ENCODE data around the gene ADGRE1.
"Not testable (repeated sequence)": the region's sequence is repeated elsewhere in the genome, so short reads cannot be mapped to it uniquely, and the experiment has no call there.

The ADGRE1 gene

DNA sequence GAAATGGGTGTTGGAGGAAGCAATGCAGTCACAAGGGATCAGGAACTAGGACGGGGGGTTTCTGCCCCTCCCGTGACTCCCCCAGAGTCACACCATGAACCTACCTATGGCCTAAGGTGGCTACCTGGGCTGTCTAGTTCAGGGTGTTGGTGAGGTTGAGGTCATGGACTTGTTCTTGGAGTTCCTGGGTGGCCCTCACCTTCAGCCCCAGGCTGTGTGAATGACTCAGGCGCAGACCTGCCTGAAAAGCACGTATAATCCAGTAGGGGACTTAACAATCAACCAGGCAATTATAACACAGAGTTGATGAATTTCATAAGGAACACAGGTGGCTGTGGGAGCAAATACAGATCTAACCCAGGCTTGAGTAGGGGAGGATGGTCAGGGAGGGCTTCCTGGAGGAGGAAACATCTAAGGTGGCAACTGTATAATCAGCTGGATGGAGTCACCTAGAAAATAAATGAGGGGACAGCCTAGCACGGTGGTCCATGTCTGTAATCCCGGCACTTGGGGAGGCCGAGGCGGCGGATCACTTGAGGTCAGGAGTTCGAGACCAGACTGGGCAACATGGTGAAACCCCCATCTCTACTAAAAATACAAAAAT is 25.6 kb upstream of the ADGRE1 start:
- Histone ChIP-seq H3K36me3 (ENCODE audit: control insufficient read depth, insufficient read depth, low read length) (no peaks in the 10 kb centered on the region), H3K9ac (ENCODE audit: low read length) (no peak overlapping the region), H3K27me3 (ENCODE audit: control insufficient read depth, insufficient read depth, low read length) (no peaks in the 10 kb centered on the region), H3K4me1 (ENCODE audit: control insufficient read depth, insufficient read depth, low read length) (no peaks in the 10 kb centered on the region), H3K9me3 (ENCODE audit: control insufficient read depth, insufficient read depth, low read depth, low read length) (no peaks in the 10 kb centered on the region), H3K27ac (ENCODE audit: low read depth, low read length) (no peak overlapping the region), H3K4me3 (ENCODE audit: low read depth, low read length) (no peak overlapping the region)

DNA sequence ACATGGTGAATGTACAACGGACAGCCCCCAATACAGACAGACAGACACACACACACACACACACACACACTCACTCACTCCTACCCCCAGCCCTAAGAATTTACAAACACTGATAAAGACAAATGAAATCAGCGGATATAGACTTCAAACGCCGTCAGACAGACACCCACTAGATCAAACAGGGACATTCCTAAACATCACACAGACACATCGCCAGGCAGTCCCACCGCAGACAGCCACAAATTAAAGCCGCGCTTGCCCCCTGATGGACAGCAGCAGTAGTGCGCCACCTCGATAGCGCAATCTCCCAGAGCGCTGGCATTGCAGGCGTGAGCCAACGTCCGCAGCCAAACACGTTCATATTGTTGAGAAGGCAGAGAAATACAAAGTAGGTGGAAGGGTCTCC is 24.7 kb upstream of the ADGRE1 start:
- H3K9ac ChIP-seq (ENCODE audit: low read length), result no peak overlapping the region
- H3K4me1 ChIP-seq (ENCODE audit: control insufficient read depth, insufficient read depth, low read length), result no peaks in the 10 kb centered on the region
- H3K9me3 ChIP-seq (ENCODE audit: control insufficient read depth, insufficient read depth, low read depth, low read length), result no peaks in the 10 kb centered on the region
- H3K36me3 ChIP-seq (ENCODE audit: control insufficient read depth, insufficient read depth, low read length), result no peaks in the 10 kb centered on the region
- H3K4me3 ChIP-seq (ENCODE audit: low read depth, low read length), result peak overlapping the region; percentile 31; the same call in 1 of the 2 replicates
- no peak overlapping the region for H3K27ac ChIP-seq (ENCODE audit: low read depth, low read length)
- H3K27me3 ChIP-seq (ENCODE audit: control insufficient read depth, insufficient read depth, low read length), result no peaks in the 10 kb centered on the region

DNA sequence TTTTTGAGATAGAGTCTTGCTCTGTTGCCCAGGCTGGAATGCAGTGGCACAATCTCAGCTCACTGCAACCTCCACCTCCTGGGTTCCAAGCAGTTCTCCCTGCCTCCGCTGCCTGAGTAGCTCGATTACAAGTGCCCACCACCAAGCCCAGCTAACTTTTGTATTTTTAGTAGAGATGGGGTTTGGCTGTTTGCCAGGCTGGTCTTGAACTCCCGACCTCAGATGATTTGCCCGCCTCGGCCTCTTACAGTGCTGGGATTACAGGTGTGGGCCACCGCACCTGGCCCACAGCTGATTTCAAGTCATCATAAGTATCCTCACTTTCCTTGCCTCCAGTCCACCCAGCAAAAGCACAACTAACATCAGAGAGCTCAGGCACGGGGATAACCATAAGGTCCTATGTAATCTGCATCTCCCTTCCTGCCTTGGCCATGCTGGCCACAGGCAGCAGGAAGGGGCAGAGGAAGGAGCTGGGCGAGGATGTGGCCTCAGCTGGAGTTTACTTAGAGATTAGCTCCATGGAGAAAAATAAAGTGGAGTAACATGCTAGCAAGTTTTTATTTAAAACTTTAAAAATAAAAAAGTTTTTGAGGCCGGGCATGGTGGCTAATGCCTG is 22.9 kb upstream of the ADGRE1 start:
- H3K4me1 ChIP-seq (ENCODE audit: control insufficient read depth, insufficient read depth, low read length), result no peaks in the 10 kb centered on the region

DNA sequence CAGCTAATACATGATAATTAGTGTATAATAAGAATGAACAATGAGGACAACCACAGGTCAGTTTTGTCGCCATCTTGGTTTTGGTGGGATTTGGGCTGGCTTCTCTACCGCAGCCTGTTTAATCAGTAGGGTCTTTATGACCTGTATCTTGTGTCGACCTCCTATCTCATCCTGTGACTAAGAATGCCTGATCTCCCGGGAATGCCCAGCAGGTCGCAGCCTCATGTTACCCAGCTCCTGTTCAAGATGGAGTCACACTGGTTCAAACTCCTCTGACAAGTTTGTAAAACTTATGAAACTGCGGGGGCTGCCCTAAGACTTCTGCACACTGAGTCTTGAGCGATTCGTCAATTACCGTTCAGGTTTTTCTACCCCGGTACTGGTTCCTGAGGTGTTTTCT is 21.5 kb upstream of the ADGRE1 start:
- Histone ChIP-seq H3K4me1 (ENCODE audit: control insufficient read depth, insufficient read depth, low read length) (no peaks in the 10 kb centered on the region), H3K4me3 (ENCODE audit: low read depth, low read length) (no peak overlapping the region), H3K36me3 (ENCODE audit: control insufficient read depth, insufficient read depth, low read length) (no peaks in the 10 kb centered on the region), H3K9ac (ENCODE audit: low read length) (no peak overlapping the region), H3K27ac (ENCODE audit: low read depth, low read length) (no peak overlapping the region), H3K27me3 (ENCODE audit: control insufficient read depth, insufficient read depth, low read length) (no peaks in the 10 kb centered on the region), H3K9me3 (ENCODE audit: control insufficient read depth, insufficient read depth, low read depth, low read length) (no peaks in the 10 kb centered on the region)

More for the DNA sequence above, 22.9 kb upstream of the ADGRE1 start:
- no peaks in the 10 kb centered on the region for H3K36me3 ChIP-seq (ENCODE audit: control insufficient read depth, insufficient read depth, low read length)
- no peak overlapping the region for H3K9ac ChIP-seq (ENCODE audit: low read length)
- no peaks in the 10 kb centered on the region for H3K9me3 ChIP-seq (ENCODE audit: control insufficient read depth, insufficient read depth, low read depth, low read length)
- H3K27me3 ChIP-seq (ENCODE audit: control insufficient read depth, insufficient read depth, low read length), result no peaks in the 10 kb centered on the region
- no peak overlapping the region for H3K27ac ChIP-seq (ENCODE audit: low read depth, low read length)
- no peak overlapping the region for H3K4me3 ChIP-seq (ENCODE audit: low read depth, low read length)

DNA sequence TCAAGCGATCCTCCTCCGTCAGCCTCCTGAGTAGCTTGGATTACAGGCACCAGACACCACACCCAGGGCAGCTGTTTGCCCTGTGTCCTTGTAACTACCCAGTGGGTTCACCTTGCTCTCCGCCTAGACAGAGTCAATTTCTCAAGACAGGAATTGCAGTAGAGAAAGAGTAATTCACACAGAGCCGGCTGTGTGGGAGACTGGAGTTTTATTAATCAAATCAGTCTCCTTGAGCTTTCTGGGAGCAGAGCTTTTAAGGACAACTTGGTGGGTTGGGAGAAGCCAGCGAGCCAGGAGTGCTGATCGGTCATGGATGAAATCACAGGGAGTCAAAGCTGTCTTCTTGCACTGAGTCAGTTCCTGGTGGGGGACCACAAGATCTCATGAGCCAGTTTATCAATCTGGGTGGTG is 20.6 kb upstream of the ADGRE1 start:
- H3K4me3 ChIP-seq (ENCODE audit: low read depth, low read length), result no peak overlapping the region
- H3K27ac ChIP-seq (ENCODE audit: low read depth, low read length), result no peak overlapping the region
- no peaks in the 10 kb centered on the region for H3K4me1 ChIP-seq (ENCODE audit: control insufficient read depth, insufficient read depth, low read length)
- no peak overlapping the region for H3K9ac ChIP-seq (ENCODE audit: low read length)
- 0 out of 2 replicates have a peak, but pooled peaks cover under 1% of the 10 kb centered on the region for H3K9me3 ChIP-seq (ENCODE audit: control insufficient read depth, insufficient read depth, low read depth, low read length)
- H3K36me3 ChIP-seq (ENCODE audit: control insufficient read depth, insufficient read depth, low read length), result no peaks in the 10 kb centered on the region
- no peaks in the 10 kb centered on the region for H3K27me3 ChIP-seq (ENCODE audit: control insufficient read depth, insufficient read depth, low read length)

DNA sequence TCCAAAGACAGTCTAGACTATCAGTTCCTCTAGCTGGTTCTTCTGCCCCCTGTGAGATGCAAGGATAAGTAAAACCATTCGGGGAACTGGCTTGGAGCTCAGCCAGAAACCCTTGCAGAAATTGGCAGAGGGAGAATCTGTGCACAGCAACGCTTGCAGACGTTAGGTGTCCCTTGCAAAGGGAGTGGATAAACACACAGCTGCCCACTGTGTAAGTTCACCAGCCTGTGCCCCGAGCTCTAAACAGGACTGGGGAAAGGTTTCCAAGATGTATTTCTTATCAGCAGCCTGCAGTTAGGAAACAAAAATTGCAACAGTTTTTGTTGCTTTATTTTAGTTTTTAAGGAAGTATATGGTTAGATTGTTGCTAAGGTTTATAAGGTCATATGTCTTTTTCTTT is 19.0 kb upstream of the ADGRE1 start:
- peaks cover 4% of the 10 kb centered on the region; the same call in 1 of the 2 replicates for H3K9me3 ChIP-seq (ENCODE audit: control insufficient read depth, insufficient read depth, low read depth, low read length)
- H3K4me1 ChIP-seq (ENCODE audit: control insufficient read depth, insufficient read depth, low read length), result no peaks in the 10 kb centered on the region
- H3K27me3 ChIP-seq (ENCODE audit: control insufficient read depth, insufficient read depth, low read length), result no peaks in the 10 kb centered on the region
- no peak overlapping the region for H3K4me3 ChIP-seq (ENCODE audit: low read depth, low read length)
- H3K27ac ChIP-seq (ENCODE audit: low read depth, low read length), result no peak overlapping the region
- no peaks in the 10 kb centered on the region for H3K36me3 ChIP-seq (ENCODE audit: control insufficient read depth, insufficient read depth, low read length)
- H3K9ac ChIP-seq (ENCODE audit: low read length), result no peak overlapping the region

DNA sequence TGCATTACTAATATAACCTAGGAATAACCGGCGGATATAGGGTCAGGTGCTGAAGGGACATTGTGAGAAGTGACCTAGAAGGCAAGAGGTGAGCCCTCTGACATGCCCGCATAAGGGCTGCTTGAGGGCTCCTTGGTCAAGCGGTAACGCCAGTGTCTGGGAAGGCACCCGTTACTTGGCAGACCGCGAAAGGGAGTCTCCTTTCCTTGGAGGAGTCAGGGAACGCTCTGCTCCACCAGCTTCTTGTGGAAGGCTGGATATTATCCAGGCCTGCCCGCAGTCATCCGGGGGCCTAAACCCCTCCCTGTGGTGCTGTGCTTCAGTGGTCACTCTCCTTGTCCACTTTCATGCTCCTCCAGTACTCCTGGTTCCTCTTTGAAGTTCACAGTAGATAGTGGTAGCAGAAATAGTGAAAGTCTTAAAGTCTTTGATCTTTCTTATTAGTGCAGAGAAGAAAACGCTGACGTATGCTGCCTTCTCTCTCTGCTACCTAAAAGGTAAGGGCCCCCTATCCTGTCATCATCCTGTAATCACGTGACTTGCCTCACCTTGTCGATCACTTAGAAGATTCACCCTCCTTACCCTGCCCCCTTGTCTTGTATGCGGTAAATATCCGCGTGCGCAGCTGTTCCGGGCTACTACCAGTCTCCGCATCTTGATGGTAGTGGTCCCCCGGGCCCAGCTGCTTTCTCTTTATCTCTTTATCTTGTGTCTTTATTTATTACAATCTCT is 18.1 kb upstream of the ADGRE1 start:
- not testable (repeated sequence) for H3K4me3 ChIP-seq (ENCODE audit: low read depth, low read length); H3K27ac ChIP-seq (ENCODE audit: low read depth, low read length); H3K9ac ChIP-seq (ENCODE audit: low read length); H3K36me3 ChIP-seq (ENCODE audit: control insufficient read depth, insufficient read depth, low read length); H3K27me3 ChIP-seq (ENCODE audit: control insufficient read depth, insufficient read depth, low read length); H3K4me1 ChIP-seq (ENCODE audit: control insufficient read depth, insufficient read depth, low read length)
- peaks cover 13% of the 10 kb centered on the region; the same call in 1 of the 2 replicates for H3K9me3 ChIP-seq (ENCODE audit: control insufficient read depth, insufficient read depth, low read depth, low read length)

DNA sequence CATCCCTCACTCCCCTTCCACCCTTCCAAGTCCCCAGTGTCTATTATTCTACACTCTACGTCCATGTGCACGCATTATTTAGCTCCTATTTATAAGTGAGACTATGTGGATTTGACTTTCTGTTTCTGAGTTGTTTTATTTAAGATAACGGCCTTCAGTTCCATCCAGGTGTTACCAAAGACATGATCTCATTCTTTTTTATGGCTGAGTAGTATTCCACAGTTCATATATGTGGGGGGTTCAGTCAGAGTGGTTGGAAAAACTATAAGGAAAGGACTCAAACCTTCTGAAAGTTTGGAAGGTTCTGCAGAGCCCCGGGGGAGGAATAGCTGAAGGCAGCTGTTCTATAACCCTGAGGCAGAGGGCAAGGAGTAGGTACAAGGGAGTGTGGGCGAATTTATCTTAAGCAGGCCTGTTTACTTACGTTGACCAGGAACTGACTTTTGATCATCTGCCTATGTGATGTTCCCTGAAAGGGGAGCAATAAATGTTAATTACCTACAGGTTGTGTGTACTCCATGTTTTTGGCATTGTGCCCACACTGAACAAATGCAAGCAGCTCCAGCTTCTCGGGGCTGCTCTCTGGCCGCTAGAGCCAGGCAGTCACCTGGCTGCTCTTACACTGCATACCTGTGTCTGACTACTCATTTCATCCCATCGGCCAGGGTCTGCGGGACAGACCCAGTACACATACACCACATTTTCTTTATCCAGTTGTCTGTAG is 13.5 kb upstream of the ADGRE1 start:
- Histone ChIP-seq H3K27ac (ENCODE audit: low read depth, low read length) (no peak overlapping the region), H3K4me1 (ENCODE audit: control insufficient read depth, insufficient read depth, low read length) (no peaks in the 10 kb centered on the region), H3K4me3 (ENCODE audit: low read depth, low read length) (no peak overlapping the region), H3K9me3 (ENCODE audit: control insufficient read depth, insufficient read depth, low read depth, low read length) (peaks cover 30% of the 10 kb centered on the region), H3K27me3 (ENCODE audit: control insufficient read depth, insufficient read depth, low read length) (peaks cover 6% of the 10 kb centered on the region; the same call in 1 of the 2 replicates), H3K9ac (ENCODE audit: low read length) (no peak overlapping the region), H3K36me3 (ENCODE audit: control insufficient read depth, insufficient read depth, low read length) (no peaks in the 10 kb centered on the region)

DNA sequence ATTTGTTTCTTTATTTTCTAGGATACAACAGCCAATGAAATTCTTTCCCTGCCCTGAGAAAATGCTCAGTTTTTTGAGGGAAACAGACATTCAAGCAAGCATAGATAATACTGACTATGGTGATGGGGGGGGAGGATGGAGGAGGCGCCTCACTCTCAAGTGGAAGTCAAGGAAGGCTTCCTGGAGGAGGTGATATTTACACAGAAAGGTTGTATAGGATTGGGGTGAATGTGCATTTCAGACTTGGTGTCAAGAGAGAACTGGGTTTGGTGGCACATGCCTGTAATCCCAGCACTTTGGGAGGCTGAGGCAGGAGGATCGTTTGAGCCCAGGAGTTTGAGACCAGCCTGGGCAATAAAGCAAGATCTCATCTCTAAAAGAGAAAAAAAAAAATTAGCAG is 12.2 kb upstream of the ADGRE1 start:
- H3K4me1 ChIP-seq (ENCODE audit: control insufficient read depth, insufficient read depth, low read length), result no peaks in the 10 kb centered on the region
- H3K36me3 ChIP-seq (ENCODE audit: control insufficient read depth, insufficient read depth, low read length), result no peaks in the 10 kb centered on the region
- no peak overlapping the region for H3K27ac ChIP-seq (ENCODE audit: low read depth, low read length)
- H3K27me3 ChIP-seq (ENCODE audit: control insufficient read depth, insufficient read depth, low read length), result peaks cover 10% of the 10 kb centered on the region; the same call in 1 of the 2 replicates
- H3K9me3 ChIP-seq (ENCODE audit: control insufficient read depth, insufficient read depth, low read depth, low read length), result peaks cover 37% of the 10 kb centered on the region
- no peak overlapping the region for H3K4me3 ChIP-seq (ENCODE audit: low read depth, low read length)
- H3K9ac ChIP-seq (ENCODE audit: low read length), result no peak overlapping the region

DNA sequence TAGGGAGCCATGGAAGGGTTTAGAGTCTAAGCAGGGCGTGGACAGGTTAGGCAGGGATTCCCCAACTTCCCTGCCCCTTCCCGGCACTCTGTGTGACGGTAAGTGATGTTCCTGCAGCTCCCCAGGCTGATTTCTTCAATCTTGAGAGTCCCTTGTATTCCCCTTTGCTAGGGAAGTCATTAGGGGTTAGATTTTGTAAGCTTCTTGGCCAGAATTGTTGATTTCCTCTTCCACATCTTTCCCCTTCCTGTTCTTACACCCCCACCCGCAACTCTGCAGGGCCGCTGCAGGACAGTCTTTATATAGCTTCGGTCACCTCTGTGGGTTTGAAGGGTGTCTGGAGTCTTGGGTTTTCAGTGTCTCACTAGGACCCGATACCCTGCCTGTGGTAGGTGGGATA is 10.6 kb upstream of the ADGRE1 start:
- H3K27ac ChIP-seq (ENCODE audit: low read depth, low read length), result no peak overlapping the region
- H3K27me3 ChIP-seq (ENCODE audit: control insufficient read depth, insufficient read depth, low read length), result peaks cover 12% of the 10 kb centered on the region; the same call in 1 of the 2 replicates
- no peak overlapping the region for H3K9ac ChIP-seq (ENCODE audit: low read length)
- no peaks in the 10 kb centered on the region for H3K36me3 ChIP-seq (ENCODE audit: control insufficient read depth, insufficient read depth, low read length)
- H3K9me3 ChIP-seq (ENCODE audit: control insufficient read depth, insufficient read depth, low read depth, low read length), result peaks cover 37% of the 10 kb centered on the region
- H3K4me3 ChIP-seq (ENCODE audit: low read depth, low read length), result no peak overlapping the region
- H3K4me1 ChIP-seq (ENCODE audit: control insufficient read depth, insufficient read depth, low read length), result no peaks in the 10 kb centered on the region

DNA sequence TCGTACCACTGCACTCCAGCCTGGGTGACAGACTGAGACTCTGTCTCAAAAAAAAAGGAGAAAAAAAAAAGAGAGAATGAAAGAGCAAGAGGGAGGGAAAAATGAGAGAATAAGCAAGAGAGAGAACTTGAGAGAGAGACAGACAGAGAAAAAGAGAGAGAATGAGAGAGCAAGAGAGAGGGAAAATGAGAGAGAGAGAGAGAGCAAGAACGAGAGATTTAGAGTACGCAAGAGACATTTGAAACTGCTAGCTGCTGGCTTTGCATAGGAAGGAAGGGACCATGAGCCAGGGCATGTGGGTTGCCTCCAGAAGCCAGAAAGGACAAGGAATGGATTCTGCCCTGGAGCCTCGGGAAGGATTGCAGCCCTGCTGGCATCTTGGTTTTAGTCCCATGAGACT is 9.6 kb upstream of the ADGRE1 start:
- H3K4me3 ChIP-seq (ENCODE audit: low read depth, low read length), result no peak overlapping the region
- peaks cover 36% of the 10 kb centered on the region for H3K9me3 ChIP-seq (ENCODE audit: control insufficient read depth, insufficient read depth, low read depth, low read length)
- H3K27ac ChIP-seq (ENCODE audit: low read depth, low read length), result no peak overlapping the region
- H3K4me1 ChIP-seq (ENCODE audit: control insufficient read depth, insufficient read depth, low read length), result no peaks in the 10 kb centered on the region
- no peak overlapping the region for H3K9ac ChIP-seq (ENCODE audit: low read length)
- H3K27me3 ChIP-seq (ENCODE audit: control insufficient read depth, insufficient read depth, low read length), result peaks cover 12% of the 10 kb centered on the region; the same call in 1 of the 2 replicates
- H3K36me3 ChIP-seq (ENCODE audit: control insufficient read depth, insufficient read depth, low read length), result no peaks in the 10 kb centered on the region

All from HUES6 (cell line).